Muscle of leg (tissue), 11 donors: ENCODE measurements around the gene BICRAL. TPM values are rescaled to one million over a fixed set of nuclear protein-coding genes. Genes with fewer than 3 reads are reported as not detected.
A peak's percentile ranks its signal among the peaks of the same experiment; 100 is the strongest.
"Not testable (repeated sequence)": the region's sequence is repeated elsewhere in the genome, so short reads cannot be mapped to it uniquely, and the experiment has no call there.

Experiments used
- DNase-seq: peaks from one replicate; pipeline ENCODE4 v3.0.0; 2013
- H3K27ac ChIP-seq: one replicate; pipeline ENCODE4 v1.5.1; 2013; ENCODE audit warnings: mild to moderate bottlenecking, low read length, control low read depth
- H3K27me3 ChIP-seq: one replicate; pipeline ENCODE4 v1.6.1; 2013; ENCODE audit warnings: low read length; ENCODE audit not compliant: control insufficient read depth, insufficient read depth
- H3K36me3 ChIP-seq: one replicate; pipeline ENCODE4 v1.6.1; 2013; ENCODE audit warnings: low read length; ENCODE audit not compliant: control insufficient read depth, insufficient read depth
- H3K4me1 ChIP-seq: one replicate; pipeline ENCODE4 v1.6.1; 2013; ENCODE audit warnings: low read length; ENCODE audit not compliant: control insufficient read depth, insufficient read depth
- H3K4me3 ChIP-seq: one replicate; pipeline ENCODE4 v1.5.1; 2013; ENCODE audit warnings: low read length, control low read depth
- H3K9me3 ChIP-seq: replicated peaks from 2 replicates; pipeline ENCODE4 v1.6.1; 2013; ENCODE audit warnings: low read depth, low read length; ENCODE audit not compliant: control insufficient read depth
- WGBS: methylation state at CpG from one replicate; pipeline ENCODE4 v1.1.5; 2013; ENCODE audit warnings: missing lambda C conversion rate; ENCODE audit not compliant: insufficient coverage; 5-methylcytosine and 5-hydroxymethylcytosine counted together
- polyA plus RNA-seq, 8 donors: library from polyadenylated mRNA; unstranded; fragments of 120-200 nt; gene quantifications; one replicate each; pipeline versions ENCODE4 v1.2.1 to v1.2.3, GENCODE V29; 2013; ENCODE audit warnings: inconsistent platforms in 1 of 8, low replicate concordance in 1 of 8; ENCODE audit not compliant: insufficient read length in 8 of 8, insufficient read depth in 1 of 8
- total RNA-seq: library from RNA; stranded (reverse); fragments of 120-200 nt; gene quantifications from one replicate; pipeline ENCODE4 v1.2.4, GENCODE V29; 2013

The BICRAL gene
- total and polyA plus RNA-seq, 9 donors, result 8.1 to 12.8 (median 10.6) TPM

DNA sequence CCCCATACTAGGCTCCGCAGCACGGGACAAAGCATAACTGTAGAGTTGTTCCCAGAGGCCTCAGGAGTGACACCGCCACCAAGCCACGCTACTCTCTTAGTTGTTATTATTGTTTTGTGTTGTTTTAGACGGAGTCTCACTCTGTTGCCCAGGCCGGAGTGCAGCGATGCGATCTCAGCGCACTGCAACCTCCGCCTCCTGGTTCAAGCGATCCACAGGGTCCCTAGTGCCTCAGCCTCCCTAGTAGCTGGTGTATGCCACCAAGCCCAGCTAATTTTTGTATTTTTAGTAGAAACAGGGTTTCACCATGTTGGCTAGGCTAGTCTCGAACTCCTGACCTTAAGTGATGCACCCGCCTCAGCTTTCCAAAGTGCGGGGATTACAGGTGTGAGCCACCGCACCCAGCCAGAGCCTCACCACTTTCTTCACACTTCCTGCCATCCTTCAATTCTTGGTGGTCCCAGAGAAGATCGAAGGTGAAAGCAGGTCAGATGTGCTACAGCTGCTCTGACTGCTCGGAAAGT lies 109.4 kb downstream of the BICRAL start:
- H3K36me3 ChIP-seq, result peaks cover 9% of the 10 kb centered on the region
- peaks cover 8% of the 10 kb centered on the region for H3K4me1 ChIP-seq
- H3K4me3 ChIP-seq, result peak overlapping the region; percentile 96
- H3K27ac ChIP-seq, result peak overlapping the region; percentile 88
- no peaks in the 10 kb centered on the region for H3K27me3 ChIP-seq
- no peak for DNase-seq
- no peaks in the 10 kb centered on the region for H3K9me3 ChIP-seq
- 51% methylated on average over 7 of the region's 17 CpGs for WGBS

DNA sequence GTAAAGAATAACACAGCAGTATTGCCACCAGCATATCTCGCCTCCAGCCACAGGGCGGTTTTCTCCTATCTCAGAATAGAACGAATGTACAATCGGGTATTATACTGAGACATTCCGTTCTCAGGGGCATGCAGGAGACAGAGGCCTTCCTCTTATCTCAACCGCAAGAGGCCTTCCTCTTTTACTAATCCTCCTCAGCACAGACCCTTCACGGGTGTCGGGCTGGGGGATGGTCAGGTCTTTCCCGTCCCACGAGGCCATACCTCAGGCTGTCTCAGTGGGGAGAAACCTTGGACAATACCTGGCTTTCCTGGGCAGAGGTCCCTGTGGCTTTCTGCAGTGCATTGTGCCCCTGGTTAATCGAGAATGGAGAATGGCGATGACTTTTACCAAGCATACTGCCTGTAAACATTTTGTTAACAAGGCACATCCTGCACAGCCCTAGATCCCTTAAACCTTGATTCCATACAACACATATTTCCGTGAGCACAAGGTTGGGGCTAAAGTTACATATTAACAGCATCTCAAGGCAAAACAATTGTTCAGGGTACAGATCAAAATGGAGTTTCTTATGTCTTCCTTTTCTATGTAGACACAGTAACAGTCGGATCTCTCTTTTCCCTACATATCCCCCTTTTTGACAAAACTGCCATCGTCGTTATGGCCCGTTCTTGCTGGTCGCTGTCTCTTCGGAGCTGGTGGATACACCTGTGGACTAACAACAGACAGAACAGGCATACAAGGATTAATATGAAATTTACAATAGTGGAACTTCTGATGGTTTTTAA lies 112.4 kb downstream of the BICRAL start:
- not testable (repeated sequence) for H3K27ac ChIP-seq, DNase-seq, H3K27me3 ChIP-seq, H3K4me1 ChIP-seq, H3K9me3 ChIP-seq, H3K36me3 ChIP-seq, H3K4me3 ChIP-seq
- WGBS, result 74% methylated on average over 11 of the region's 19 CpGs

DNA sequence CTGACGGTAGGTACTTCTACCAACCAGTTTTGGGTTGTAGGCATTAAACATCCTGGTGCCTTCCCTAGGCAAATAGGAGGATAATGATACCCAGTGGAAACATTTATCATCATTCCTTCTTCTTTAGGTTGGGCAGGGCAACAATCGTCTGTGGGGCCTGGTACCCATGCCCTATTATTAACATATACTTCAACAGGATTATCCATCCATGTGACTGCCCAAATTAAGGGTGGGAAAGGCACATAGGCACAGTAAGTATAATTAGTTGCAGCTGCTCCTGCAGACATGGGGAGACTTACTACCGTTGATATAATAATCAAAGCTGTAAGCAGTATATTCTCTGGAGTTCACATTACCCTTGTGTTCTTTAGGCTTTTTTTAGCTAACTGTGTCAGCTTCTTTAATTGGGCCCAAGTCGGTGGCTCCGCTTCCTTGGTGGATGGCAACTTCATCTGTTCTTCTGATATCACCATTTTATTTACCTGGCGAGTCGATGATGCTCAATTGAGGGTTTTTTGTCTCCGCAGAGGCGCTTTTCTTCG lies 114.4 kb downstream of the BICRAL start:
- H3K27ac ChIP-seq, result peak overlapping the region; percentile 20
- no peaks in the 10 kb centered on the region for H3K36me3 ChIP-seq
- H3K9me3 ChIP-seq, result no peaks in the 10 kb centered on the region
- H3K4me1 ChIP-seq, result peaks cover 7% of the 10 kb centered on the region
- 71% methylated on average over 2 of the region's 10 CpGs for WGBS
- no peak for DNase-seq
- H3K27me3 ChIP-seq, result no peaks in the 10 kb centered on the region
- no peak overlapping the region for H3K4me3 ChIP-seq

DNA sequence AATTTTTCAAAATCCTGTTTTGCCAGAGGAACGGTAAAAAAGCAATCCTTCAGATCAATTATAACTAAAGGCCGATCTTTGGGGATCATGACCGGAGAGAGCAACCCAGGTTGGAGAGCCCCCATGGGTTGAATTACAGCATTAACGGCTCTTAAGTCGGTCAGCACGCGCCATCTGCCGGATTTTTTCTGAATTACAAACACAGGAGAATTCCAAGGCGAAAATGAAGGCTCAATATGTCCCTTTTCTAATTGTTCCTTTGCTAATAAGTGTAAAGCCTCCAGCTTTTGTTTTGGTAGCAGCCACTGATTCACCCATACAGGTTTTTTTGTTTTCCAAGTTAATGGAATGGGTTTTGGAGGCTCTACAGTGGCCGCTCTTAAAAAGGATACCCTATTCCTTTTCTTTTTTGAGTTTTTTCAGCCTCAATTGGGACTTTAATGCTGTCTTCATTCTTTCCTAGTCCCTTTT lies 117.1 kb downstream of the BICRAL start:
- peaks cover 6% of the 10 kb centered on the region for H3K4me1 ChIP-seq
- no peak overlapping the region for H3K27ac ChIP-seq
- H3K9me3 ChIP-seq, result no peaks in the 10 kb centered on the region
- 0% methylated on average over 8 of the region's 10 CpGs for WGBS
- peak; percentile 77 for DNase-seq
- no peaks in the 10 kb centered on the region for H3K27me3 ChIP-seq
- no peak overlapping the region for H3K4me3 ChIP-seq
- H3K36me3 ChIP-seq, result no peaks in the 10 kb centered on the region

DNA sequence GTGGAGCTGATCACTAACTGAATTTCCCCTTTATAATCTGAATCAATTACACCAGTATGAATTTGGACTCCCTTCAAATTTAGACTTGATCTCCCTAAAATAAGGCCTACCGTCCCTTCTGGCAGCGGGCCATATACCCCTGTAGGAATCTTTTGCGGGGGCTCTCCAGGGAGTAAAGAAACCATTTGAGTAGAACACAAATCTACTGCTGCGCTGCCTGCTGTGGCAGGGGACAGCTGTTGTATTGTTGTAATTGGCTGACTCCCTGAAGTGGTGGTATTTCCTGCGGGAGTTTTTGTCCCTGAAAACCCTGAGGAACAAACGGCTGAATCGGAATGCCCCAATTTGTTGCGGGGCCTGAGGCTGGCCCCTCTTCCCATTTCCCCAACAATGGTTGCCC lies 118.0 kb downstream of the BICRAL start:
- no peaks in the 10 kb centered on the region for H3K27me3 ChIP-seq

DNA sequence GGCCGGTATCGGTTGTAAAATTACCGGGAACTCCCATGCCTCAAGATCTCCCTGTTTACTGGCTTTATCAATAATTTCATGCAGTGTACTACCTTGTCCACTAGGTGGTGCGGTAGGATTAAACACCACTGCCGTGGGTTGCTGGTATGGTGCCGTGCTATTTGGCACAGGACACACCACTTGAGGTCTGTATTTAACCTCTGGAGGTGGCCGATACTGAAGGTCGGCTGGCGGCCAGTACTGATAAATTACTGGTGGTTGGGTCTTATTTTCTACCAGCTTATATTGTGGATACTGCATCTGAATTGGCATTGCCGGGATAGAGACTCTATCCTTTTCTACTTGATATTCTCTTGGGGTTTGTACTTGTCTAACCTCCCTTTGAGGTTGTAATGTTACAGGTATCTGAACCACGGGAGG lies 119.7 kb downstream of the BICRAL start:
- no peaks in the 10 kb centered on the region for H3K9me3 ChIP-seq
- DNase-seq, result peak; percentile 87
- H3K36me3 ChIP-seq, result no peaks in the 10 kb centered on the region
- no peaks in the 10 kb centered on the region for H3K27me3 ChIP-seq
- peaks cover 6% of the 10 kb centered on the region for H3K4me1 ChIP-seq
- H3K4me3 ChIP-seq, result no peak overlapping the region
- no peak overlapping the region for H3K27ac ChIP-seq
- no CpG with 5 or more reads among the region's 11 CpGs for WGBS

More for the DNA sequence above, 118.0 kb downstream of the BICRAL start:
- Histone ChIP-seq H3K4me3 (no peak overlapping the region), H3K9me3 (no peaks in the 10 kb centered on the region), H3K27ac (no peak overlapping the region), H3K36me3 (no peaks in the 10 kb centered on the region), H3K4me1 (peaks cover 6% of the 10 kb centered on the region)
- DNase-seq, result no peak
- 47% methylated on average over 5 of the region's 8 CpGs for WGBS

DNA sequence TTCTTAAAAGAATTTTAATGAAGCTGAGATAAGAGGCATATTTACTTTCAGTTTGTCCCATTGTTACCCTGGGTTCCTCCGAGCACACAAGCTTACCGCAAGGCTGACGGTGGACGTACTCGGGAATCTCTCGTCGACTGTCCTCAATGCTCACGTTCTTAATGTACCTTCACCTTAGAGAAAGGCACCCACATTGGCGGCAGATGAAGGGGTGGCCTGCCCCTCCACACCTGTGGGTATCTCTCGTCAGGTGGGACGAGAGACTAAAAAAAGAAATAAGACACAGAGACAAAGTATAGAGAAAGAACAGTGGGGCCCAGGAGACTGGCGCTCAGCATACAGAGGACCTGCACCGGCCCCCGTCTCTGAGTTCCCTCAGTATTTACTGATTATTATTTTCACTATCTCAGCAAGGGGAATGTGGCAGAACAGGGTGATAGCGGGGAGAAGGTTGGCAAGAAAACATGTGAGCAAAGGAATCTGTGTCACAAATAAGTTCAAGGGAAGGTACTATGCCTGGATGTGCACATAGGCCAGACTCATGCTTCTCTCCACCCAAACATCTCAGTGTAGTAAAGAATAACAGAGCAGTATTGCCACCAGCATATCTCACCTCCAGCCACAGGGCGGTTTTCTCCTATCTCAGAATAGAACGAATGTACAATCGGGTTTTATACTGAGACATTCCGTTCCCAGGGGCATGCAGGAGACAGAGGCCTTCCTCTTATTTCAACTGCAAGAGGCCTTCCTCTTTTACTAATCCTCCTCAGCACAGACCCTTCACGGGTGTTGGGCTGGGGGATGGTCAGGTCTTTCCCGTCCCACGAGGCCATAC lies 120.8 kb downstream of the BICRAL start:
- DNase-seq, H3K27me3 ChIP-seq, H3K9me3 ChIP-seq, H3K27ac ChIP-seq, H3K4me3 ChIP-seq, H3K4me1 ChIP-seq, H3K36me3 ChIP-seq: not testable (repeated sequence)
- WGBS, result 77% methylated on average over 10 of the region's 22 CpGs

GRCh38 chr6:42904467-42904866 lies 122.6 kb downstream of the BICRAL start:
- Histone ChIP-seq H3K27ac (no peak overlapping the region), H3K36me3 (no peaks in the 10 kb centered on the region), H3K4me1 (peaks cover 6% of the 10 kb centered on the region), H3K4me3 (no peak overlapping the region), H3K9me3 (no peaks in the 10 kb centered on the region), H3K27me3 (no peaks in the 10 kb centered on the region)
- WGBS, result 94% methylated on average over 8 of the region's 10 CpGs
- DNase-seq, result no peak

DNA sequence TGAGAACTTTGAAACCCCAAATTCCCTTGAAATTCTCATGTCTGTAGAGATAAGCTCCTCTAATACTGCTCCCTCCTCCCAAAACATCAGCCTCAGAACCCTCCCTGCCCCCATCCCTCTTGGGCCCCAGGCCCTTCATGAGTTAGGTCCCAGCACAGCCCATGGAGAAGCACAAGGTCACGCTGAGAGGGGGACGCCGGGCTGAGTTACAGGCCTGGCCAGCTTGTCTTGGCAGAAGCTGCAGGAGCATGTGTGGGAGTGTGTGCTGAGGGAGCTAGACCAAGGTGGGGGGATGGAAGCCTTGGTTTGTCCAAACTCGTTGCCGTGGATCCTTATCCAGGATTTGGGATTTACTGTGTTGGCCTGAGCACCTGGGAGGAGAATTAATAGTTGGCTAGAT lies 125.5 kb downstream of the BICRAL start:
- no peak for DNase-seq
- peaks cover 5% of the 10 kb centered on the region for H3K4me1 ChIP-seq
- no peak overlapping the region for H3K27ac ChIP-seq
- no peak overlapping the region for H3K4me3 ChIP-seq
- H3K27me3 ChIP-seq, result peaks cover 1% of the 10 kb centered on the region
- H3K36me3 ChIP-seq, result no peaks in the 10 kb centered on the region
- WGBS, result 49% methylated on average over 5 of the region's 5 CpGs
- H3K9me3 ChIP-seq, result no peaks in the 10 kb centered on the region

DNA sequence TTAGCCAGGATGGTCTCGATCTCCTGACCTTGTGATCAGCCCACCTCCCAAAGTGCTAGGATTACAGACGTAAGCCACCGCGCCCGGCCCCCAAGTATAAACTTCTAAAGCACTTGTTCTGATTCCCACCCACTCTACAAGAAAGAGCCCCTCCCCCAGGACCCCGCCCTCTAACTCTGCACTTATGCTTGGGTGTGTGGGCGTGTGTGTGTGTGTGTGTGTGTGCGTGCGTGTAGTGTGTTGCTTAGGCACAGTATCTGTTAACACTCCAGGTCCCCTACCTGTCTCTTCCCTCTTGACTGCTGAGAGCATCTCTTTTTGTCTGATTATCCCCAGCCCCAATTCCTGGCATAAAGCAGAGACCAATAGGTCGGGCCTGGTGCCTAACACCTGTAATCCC lies 128.0 kb downstream of the BICRAL start:
- WGBS, result 75% methylated on average over 1 of the region's 10 CpGs
- no peaks in the 10 kb centered on the region for H3K9me3 ChIP-seq
- H3K27ac ChIP-seq, result no peak overlapping the region
- H3K4me1 ChIP-seq, result peaks cover 5% of the 10 kb centered on the region
- H3K4me3 ChIP-seq, result no peak overlapping the region
- peaks cover 2% of the 10 kb centered on the region for H3K27me3 ChIP-seq
- no peak for DNase-seq
- H3K36me3 ChIP-seq, result no peaks in the 10 kb centered on the region
